ENCODE results near the gene SELENOS.
A peak's percentile ranks its signal among the peaks of the same experiment; 100 is the strongest.

SELENOS gene

GRCh38 chr15:101322854-101323477 lies 45.7 kb upstream of the SELENOS start:
- TF ChIP-seq CTCF (IDR thresholded peaks at IDR 0.05; ENCODE audit: insufficient read depth, low read depth, low read length, missing control alignments): no peak
- no peak for DNase-seq (ENCODE audit: low read depth)
- H3K4me3 ChIP-seq (ENCODE audit: low read depth, low read length): no peak overlapping the region

GRCh38 chr15:101322016-101322695 lies 44.9 kb upstream of the SELENOS start:
- DNase-seq (ENCODE audit: low read depth): no peak
- no peak overlapping the region for H3K4me3 ChIP-seq (ENCODE audit: low read depth, low read length)
- TF ChIP-seq CTCF (IDR thresholded peaks at IDR 0.05; ENCODE audit: insufficient read depth, low read depth, low read length, missing control alignments): no peak

GRCh38 chr15:101320501-101321052 lies 43.3 kb upstream of the SELENOS start:
- DNase-seq (ENCODE audit: low read depth): peak; percentile 58
- no peak overlapping the region for H3K4me3 ChIP-seq (ENCODE audit: low read depth, low read length)
- peak; percentile 23 for TF ChIP-seq CTCF (IDR thresholded peaks at IDR 0.05; ENCODE audit: insufficient read depth, low read depth, low read length, missing control alignments)

GRCh38 chr15:101318839-101319238 lies 41.6 kb upstream of the SELENOS start:
- no peak for DNase-seq (ENCODE audit: low read depth)
- TF ChIP-seq CTCF (IDR thresholded peaks at IDR 0.05; ENCODE audit: insufficient read depth, low read depth, low read length, missing control alignments): no peak

GRCh38 chr15:101318147-101318819 lies 41.0 kb upstream of the SELENOS start:
- no peak for DNase-seq (ENCODE audit: low read depth)

More at GRCh38 chr15:101318839-101319238, 41.6 kb upstream of the SELENOS start:
- H3K4me3 ChIP-seq (ENCODE audit: low read depth, low read length): no peak overlapping the region

More at GRCh38 chr15:101318147-101318819, 41.0 kb upstream of the SELENOS start:
- H3K4me3 ChIP-seq (ENCODE audit: low read depth, low read length): no peak overlapping the region
- no peak for TF ChIP-seq CTCF (IDR thresholded peaks at IDR 0.05; ENCODE audit: insufficient read depth, low read depth, low read length, missing control alignments)
